Ovary (tissue), 9 donors: ENCODE measurements around the gene IL6R. TPM values are rescaled to one million over a fixed set of nuclear protein-coding genes. Genes with fewer than 3 reads are reported as not detected.

Source experiments
- DNase-seq, 5 donors: peaks; one replicate each; pipeline ENCODE4 v3.0.0-alpha.2; 2019 to 2020
- H3K27ac ChIP-seq, 2 donors: fragments of 200-600 bp; one replicate each; pipeline versions ENCODE4 v1.5.1 to v1.8.0; 2019 to 2022
- H3K27me3 ChIP-seq: fragments of 200-600 bp; one replicate; pipeline ENCODE4 v1.8.0; 2022
- H3K36me3 ChIP-seq: fragments of 200-600 bp; sonication (generic); one replicate; pipeline ENCODE4 v1.5.1; 2019
- H3K4me1 ChIP-seq: one replicate; pipeline ENCODE4 v1.8.1; 2013; ENCODE audit warnings: mild to moderate bottlenecking, moderate library complexity; ENCODE audit not compliant: insufficient read depth
- H3K4me3 ChIP-seq: fragments of 200-600 bp; sonication (generic); one replicate; pipeline ENCODE4 v1.5.1; 2017
- H3K9me3 ChIP-seq, 2 donors: fragments of 200-600 bp in 1 of 2; sonication (generic) in 1 of 2; one replicate each; pipeline versions ENCODE4 v1.5.1 to v1.8.1; 2013 to 2019; ENCODE audit warnings: mild to moderate bottlenecking in 1 of 2, moderate library complexity in 1 of 2
- CTCF ChIP-seq, 3 donors: fragments of 450-650 bp in 2 of 3; fragments of 200-600 bp in 1 of 3; IDR thresholded peaks; one replicate each; pipeline versions ENCODE4 v1.5.1 to v1.8.0; 2016 to 2022; ENCODE audit warnings: antibody characterized with exemption in 3 of 3, mild to moderate bottlenecking in 1 of 3
- EP300 ChIP-seq: sonication (generic); formaldehyde crosslinking; IDR thresholded peaks from one replicate; pipeline ENCODE4 v1.6.1; 2017; ENCODE audit warnings: antibody characterized with exemption
- POLR2A ChIP-seq: fragments of 450-650 bp; IDR thresholded peaks from one replicate; pipeline ENCODE4 v1.6.1; 2017; ENCODE audit warnings: antibody characterized with exemption, mild to moderate bottlenecking, moderate library complexity
- WGBS, 3 donors: extraction: QIAGEN DNeasy Blood & Tissue Kit in 1 of 3; methylation state at CpG; one replicate each; pipeline versions ENCODE4 v1.1.5 to v1.1.7; 2013 to 2017; 5-methylcytosine and 5-hydroxymethylcytosine counted together
- intact Hi-C, 4 donors: fragments of 100-400 bp; cut with DNase I; formaldehyde crosslinking; loops; one replicate each; pipeline versions ENCODE4 v1.11.0 to v1.15.1; 2022 to 2023
- polyA plus RNA-seq, 2 donors: library from polyadenylated mRNA; stranded (reverse); fragments of 200-250 nt in 1 of 2; fragments of 350-450 nt in 1 of 2; fragmentation: Illumina TruSeq in 1 of 2; extraction: RNeasy Lipid Tissue Mini Kit (QIAGEN cat#74804) in 1 of 2; gene quantifications; one replicate each; pipeline ENCODE4 v1.2.3, GENCODE V29; 2013 to 2014
- total RNA-seq, 7 donors: library from RNA; depleted of rRNA in 2 of 7; stranded (reverse); fragments of >200 nt in 2 of 7; fragmentation: NEBNext Ultra II Directional in 3 of 7; extraction: Animal tissue kit (Norgen Biotek cat#: 25700) in 3 of 7; gene quantifications; one replicate each; pipeline versions ENCODE4 v1.1.0 to v1.2.4, GENCODE V29; 2016 to 2023
- donor health status: DM: no; HTN: no; CAD: no; lungs with moderate emphysema.
- donor health status: DM: no; HTN: no; CAD: no.
- donor health status: Bipolar disorder and iron deficiency.
- donor health status: DM: yes; HTN: yes; CAD: no.
- donor health status: DM: no; HTN: no; CAD: no.
- donor health status: DM: yes; HTN: yes; CAD: no.

The IL6R gene
- total and polyA plus RNA-seq, 9 donors: 6.5 to 37.0 (median 12.2) TPM

- WGBS, 3 donors: 62 to 74% (median 67%) methylated on average over 5 of the region's 5 CpGs
- H3K4me3 ChIP-seq: no peak overlapping the region
- intact Hi-C loops: no loop called here
- H3K9me3 ChIP-seq: no peaks in the 10 kb centered on the region
- H3K4me1 ChIP-seq: no peaks in the 10 kb centered on the region
- no peak overlapping the region for H3K27ac ChIP-seq
- DNase-seq: no peak
- H3K27me3 ChIP-seq: no peaks in the 10 kb centered on the region
- TF ChIP-seq POLR2A (no peak), EP300 (no peak), CTCF (IDR thresholded peaks at IDR 0.05) (no peak)
- no peaks in the 10 kb centered on the region for H3K36me3 ChIP-seq
Observed at GRCh38 chr1:154453574-154454352, 48.6 kb downstream of the IL6R start.

GRCh38 chr1:154454386-154455120 is 49.4 kb downstream of the IL6R start:
- no peak overlapping the region for H3K27ac ChIP-seq
- H3K4me3 ChIP-seq: no peak overlapping the region

GRCh38 chr1:154456631-154457030 is 51.5 kb downstream of the IL6R start:
- H3K27me3 ChIP-seq: no peaks in the 10 kb centered on the region
- no peak overlapping the region for H3K4me3 ChIP-seq
- H3K27ac ChIP-seq: no peak overlapping the region
- 91 to 93% (median 93%) methylated on average over 6 of the region's 6 CpGs for WGBS, 3 donors
- no peaks in the 10 kb centered on the region for H3K9me3 ChIP-seq
- no peak for TF ChIP-seq EP300
- TF ChIP-seq POLR2A: no peak
- TF ChIP-seq CTCF (IDR thresholded peaks at IDR 0.05): no peak
- intact Hi-C loops: no loop called here
- no peaks in the 10 kb centered on the region for H3K4me1 ChIP-seq
- H3K36me3 ChIP-seq: no peaks in the 10 kb centered on the region
- no peak for DNase-seq

More at GRCh38 chr1:154454386-154455120, 49.4 kb downstream of the IL6R start:
- no peaks in the 10 kb centered on the region for H3K36me3 ChIP-seq
- no peak for TF ChIP-seq EP300
- no peak for TF ChIP-seq POLR2A
- TF ChIP-seq CTCF (IDR thresholded peaks at IDR 0.05): no peak
- H3K27me3 ChIP-seq: no peaks in the 10 kb centered on the region
- no peak for DNase-seq
- intact Hi-C loops: no loop called here
- H3K4me1 ChIP-seq: no peaks in the 10 kb centered on the region
- 89 to 92% (median 90%) methylated on average over 5 of the region's 5 CpGs for WGBS, 3 donors
- no peaks in the 10 kb centered on the region for H3K9me3 ChIP-seq

GRCh38 chr1:154459080-154459479 is 53.9 kb downstream of the IL6R start:
- intact Hi-C loops: no loop called here
- no peak for DNase-seq
- TF ChIP-seq POLR2A (no peak), EP300 (no peak), CTCF (IDR thresholded peaks at IDR 0.05) (no peak)
- no peaks in the 10 kb centered on the region for H3K27me3 ChIP-seq
- H3K27ac ChIP-seq: no peak overlapping the region
- H3K9me3 ChIP-seq: no peaks in the 10 kb centered on the region
- no peaks in the 10 kb centered on the region for H3K4me1 ChIP-seq
- no peak overlapping the region for H3K4me3 ChIP-seq
- H3K36me3 ChIP-seq: no peaks in the 10 kb centered on the region
